HG03064 (cell line): Measurements from ENCODE around the gene FAM174B.

Experiments used
- ATAC-seq: cut with Tn5 transposase; IDR thresholded peaks from one replicate; pipeline ENCODE4 v1.9.1; 2021; ENCODE audit warnings: low read depth; ENCODE audit not compliant: unreplicated experiment

FAM174B gene

DNA sequence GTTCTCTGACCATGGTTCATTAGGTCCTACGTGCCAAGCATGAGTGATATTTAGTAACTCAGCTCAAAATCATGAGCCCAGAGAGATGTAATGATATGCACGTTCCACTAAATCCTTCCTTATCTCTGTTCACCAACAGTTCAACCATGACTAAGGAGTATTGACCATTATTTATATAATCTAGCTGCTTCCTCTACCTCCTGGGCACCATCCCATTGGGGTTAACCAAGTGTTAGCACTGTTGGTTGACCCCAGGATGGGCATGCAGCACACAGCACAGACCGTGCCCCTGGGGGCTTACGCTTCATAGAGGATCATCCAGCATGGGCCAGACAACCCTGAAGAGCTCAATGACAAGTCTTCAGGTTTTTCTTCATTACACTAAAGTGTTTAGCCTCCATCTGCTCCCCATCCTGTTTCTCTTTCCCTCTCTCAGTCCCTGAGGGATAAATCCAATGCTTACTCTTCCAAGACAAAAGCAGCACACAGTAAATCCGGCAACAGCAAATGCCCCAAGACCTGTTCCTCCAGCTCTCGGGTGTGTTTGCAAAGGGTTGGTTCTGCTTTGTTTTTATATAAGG is 10.4 kb downstream of the FAM174B start:
- ATAC-seq = no peak

DNA sequence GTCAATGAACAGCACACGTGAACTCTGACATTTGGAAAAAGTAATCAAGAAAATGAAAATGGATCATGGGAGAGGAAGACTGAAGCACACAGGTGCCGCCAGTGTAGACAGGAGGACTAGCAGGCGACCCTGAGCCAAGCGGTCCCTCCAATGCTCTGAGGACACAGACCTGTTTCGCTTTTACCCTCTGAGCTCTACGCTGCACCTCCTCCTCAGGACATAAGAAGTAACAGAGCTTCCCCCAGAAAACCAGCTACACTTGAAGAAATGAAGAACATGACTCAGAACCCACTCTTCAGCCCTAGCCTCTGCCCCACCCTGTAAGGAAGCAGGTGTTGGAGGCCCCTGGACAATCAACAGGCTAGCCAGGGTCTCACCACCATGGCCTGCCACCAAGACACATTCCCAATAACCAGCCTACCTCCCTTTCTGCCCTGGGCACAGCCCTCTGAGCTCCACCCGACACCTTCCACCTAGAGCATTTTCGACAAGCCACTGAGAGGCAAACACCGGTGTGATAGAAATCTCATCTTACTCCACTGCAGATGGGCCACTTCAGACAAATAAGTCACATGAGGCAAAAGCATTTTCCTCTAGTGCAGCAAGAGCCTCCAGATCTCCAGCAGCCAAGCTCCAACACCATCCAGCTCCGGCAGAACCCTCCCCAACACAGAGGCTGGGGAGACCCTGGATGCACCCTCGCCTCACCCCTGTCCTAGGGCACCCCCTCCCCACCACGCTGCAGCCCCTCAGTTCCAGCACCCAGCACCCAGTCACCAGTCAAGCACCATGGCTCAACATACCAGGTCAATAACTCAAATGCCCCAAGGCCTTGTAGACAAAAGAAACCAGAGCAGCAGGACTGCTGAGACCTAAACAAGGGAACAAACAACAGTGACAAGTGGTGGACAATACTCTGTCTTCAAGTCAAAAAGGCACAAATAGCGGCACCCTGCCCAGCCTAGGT is 11.4 kb downstream of the FAM174B start:
- ATAC-seq = no peak

DNA sequence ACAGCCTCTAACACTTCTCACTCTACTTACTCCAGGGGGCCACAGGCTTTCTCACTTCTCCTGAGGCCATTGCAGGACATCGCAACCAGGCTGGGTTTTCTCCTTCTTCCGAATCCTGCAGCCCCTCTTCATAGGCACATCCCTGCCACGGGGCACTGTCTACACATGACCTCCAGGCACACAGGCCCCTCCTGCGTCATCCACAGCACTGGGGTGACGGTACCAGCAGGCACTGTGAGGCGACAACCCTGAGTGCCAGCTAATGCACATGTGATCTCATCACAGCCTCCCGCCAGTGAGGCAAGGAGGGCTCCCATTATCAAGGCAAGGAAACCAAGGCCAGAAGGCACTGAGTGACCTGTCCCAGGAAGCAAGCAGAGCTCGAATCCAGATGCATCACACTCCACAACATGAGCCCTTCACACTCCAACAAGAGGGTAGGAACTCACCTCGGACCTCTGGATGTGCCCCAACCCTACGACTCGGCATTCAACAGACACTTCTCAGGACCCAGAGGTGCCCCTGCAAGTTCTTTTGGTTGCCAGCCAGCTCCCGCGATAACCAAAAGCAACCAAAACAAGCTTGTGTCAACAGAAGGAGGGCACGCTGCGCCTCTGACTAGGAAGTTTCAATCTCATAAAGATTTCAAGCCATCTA is 16.7 kb downstream of the FAM174B start:
- ATAC-seq = no peak

DNA sequence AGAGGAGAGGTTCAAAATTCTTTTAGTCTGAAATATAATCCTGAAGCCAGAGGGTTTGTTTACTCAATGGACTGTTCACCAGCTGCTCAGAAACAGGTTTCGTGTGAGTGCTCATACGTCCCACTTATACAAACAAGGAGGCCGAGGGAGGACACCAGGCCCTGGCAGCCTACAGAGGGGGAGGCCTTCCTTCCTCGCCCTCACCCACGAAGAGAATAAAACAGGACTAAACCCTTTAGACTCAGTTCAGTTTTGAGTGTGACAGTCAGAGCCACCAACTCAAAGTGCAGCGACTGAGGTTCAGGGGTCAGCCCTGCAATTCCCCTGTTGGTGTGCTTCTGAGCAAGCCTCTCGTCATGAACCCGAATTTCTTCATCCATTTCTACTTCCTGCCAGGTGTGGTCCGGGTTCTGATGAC is 17.3 kb downstream of the FAM174B start:
- no peak for ATAC-seq

DNA sequence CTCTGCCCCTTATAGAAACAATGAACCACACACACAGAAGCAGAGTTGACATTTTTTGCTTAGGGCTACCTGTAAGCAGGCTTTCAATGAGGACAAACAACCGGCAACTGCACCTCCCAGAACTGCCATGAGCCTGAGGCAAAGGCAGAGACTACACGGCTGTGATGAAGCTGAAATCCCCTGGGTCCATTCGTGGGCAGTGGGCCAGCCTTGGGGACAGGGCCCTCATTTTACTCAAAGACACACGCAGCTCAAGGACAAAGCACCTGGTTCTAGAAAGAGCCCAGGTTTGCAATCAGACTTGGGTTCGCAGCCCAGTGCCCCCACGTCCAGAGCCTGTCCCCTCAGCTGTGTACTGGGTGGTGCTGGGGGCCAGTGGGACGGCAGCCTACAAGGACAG is 17.9 kb downstream of the FAM174B start:
- no peak for ATAC-seq

DNA sequence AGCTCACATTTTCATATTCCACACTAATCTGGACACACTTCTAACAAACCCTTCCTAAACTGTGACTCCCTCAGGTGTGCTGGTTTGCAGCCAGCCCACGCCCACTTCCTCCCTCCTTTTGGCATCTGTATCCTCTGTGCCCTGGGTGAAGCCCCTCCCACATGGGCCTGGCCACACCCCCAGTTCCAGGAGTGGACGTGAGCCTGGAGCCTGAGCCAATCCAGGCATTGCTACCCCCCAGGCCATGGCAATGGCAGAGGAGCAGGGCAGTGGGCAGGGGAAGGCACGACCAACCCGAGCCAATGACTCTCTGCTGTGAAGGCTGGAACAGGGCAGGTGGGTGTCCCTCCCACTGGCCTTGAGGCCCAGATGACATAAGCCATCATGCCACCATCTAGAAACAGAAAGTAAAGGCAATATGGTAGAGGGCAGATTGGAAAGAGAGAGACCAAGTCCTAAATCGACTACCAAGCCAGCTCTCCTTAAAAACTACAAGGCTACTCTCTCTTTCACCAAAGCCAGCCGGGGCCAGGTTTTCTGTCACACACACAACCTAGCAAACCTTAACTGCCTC is 18.6 kb downstream of the FAM174B start:
- no peak for ATAC-seq

DNA sequence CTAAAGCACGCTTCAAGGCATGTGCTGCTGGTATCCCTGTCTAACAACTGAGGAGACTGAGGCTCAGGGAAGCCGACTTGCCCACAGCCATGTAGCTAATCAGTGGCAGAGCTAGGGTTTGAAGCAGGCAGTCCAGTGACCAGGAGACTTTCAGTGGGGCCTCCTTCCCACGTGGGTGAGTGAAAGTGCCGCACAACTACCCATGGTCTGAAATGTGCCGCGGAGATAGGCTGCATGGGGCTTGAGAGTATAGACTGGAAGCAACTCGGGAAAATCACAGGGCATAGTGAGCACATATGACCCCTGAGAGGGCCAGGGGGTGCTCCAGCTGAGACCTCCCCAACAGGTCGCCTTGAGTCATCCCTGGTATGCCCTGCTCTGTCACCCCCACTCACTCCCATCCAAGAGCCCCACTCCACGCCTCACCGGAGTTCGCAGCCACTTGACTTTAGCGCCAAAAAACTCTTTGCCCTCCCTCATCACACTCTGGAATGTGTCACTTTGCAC is 19.1 kb downstream of the FAM174B start:
- ATAC-seq = no peak

DNA sequence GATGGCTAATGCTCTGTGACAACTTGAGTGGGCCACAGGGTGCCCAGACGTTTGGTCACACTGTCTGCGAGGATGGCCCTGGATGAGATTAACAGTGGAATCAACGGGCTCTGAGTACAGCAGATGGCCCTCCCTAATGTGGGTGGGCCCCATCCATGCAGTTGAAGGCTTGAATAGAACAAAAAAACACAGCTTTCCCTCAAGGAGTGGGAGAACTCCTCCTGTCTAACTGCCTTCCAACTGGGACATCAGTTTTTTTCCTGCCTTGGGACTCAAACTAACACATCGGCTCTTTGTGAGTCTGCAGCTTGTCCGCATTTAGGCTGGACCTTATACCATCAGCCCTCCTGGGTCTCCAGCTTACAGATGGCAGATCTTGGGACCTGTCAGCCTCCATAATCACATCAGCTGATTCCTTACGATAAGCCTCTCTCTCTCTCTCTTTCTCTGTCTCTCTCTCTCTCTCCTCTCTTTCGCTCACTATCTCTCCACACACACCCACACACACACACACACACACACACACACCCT is 20.8 kb downstream of the FAM174B start:
- no peak for ATAC-seq

DNA sequence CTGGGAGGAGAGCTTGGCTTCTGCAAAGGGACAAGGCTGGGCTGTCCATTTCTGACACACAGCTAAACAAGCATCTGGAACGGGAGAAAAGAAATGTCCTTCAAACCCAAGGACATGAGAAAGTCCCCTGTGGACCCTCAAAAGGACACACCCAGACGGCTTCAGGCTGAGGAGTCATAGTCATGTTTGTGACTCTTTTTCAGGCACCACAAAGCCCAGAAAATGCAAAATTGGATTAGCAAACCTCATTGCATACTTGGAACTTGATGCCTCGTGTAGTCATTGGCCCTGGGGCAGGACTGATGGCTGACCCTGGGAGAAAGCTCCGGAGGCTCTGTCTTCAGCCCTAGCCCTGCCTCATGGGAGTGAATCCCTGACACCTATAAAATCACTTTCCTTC is 21.5 kb downstream of the FAM174B start:
- no peak for ATAC-seq

DNA sequence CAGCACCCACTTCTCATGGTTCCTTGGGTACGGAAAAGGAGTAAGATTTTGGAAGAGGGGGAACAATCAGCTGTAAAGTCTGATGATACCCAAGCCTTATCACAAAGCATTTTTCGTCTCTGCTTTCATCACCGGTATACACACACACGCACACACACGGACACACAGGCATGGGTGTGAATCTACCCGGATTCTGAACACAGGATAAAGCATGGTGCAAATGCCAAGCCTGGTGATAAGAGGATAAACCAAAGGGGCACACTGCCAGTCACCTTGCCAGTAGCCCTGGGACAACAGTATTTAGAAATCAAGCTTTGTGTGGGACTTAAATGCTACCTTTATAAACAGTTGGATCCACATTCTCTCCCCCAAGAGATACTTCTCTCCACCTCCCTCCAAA is 22.2 kb downstream of the FAM174B start:
- no peak for ATAC-seq

DNA sequence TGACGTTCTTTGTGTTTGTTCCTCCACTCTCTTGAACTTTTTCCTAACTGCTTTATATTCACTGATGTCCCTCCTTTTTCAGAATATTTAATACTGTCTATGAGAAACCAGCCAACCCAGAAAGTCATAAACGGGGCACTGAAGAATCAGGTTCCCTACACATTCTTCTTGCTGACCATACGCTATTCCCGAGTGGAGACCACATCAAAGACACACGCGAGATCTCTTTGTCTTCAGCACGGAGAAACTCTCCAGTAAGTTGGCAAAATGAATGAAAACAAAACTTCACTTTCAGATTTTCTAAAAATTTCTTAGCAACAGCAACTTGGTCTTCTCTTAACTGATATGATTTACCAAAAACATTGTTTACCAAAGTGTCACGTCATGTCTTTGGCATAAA is 22.6 kb downstream of the FAM174B start:
- ATAC-seq = no peak

DNA sequence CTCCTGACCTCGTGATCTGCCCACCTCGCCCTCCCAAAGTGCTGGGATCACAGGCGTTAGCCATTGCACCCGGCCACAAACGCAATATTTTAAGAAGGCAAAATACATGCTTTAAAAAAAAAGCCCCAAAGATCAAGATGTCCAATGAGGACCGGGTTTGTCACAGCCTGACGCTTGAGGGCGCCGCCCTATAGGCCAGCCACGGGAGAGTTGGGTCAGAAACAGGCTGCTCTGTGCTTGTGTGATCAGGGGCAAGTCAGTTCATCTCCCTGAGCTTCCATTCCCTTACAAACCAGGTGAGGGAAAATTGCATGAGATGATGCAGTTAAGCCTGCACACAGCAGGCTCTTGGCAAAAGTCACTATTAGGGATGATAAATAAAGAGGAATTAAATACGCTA is 23.9 kb downstream of the FAM174B start:
- no peak for ATAC-seq

DNA sequence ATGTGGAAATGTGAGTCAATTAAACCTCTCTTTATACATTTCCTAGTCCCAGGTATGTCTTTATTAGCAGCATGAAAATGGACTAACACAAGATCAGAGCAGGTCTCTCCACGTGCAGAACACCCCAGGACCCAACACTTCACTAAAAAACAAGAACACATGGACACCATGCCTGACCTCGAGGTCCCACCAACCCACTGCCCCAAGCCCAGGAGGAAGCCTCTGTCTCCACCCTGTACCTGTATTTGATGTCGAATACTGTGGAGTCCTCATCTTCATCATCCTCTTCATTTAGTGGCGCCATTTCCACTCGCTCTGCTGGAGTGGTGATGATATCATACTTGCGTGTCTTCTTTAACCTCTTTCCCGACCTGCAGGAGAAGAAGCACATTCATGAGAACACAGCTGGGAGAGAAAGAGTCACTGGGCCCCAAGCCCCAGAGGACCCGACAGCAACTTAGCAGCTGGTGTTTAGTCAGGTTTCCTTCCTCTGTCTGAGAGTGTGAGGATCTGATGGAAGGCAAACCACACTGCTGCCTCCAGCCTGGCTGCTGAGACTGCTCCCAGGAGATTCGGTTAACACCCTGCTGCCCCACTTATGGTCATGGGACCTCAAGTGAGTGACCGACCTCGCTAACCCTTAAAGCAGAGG is 25.5 kb downstream of the FAM174B start:
- no peak for ATAC-seq

DNA sequence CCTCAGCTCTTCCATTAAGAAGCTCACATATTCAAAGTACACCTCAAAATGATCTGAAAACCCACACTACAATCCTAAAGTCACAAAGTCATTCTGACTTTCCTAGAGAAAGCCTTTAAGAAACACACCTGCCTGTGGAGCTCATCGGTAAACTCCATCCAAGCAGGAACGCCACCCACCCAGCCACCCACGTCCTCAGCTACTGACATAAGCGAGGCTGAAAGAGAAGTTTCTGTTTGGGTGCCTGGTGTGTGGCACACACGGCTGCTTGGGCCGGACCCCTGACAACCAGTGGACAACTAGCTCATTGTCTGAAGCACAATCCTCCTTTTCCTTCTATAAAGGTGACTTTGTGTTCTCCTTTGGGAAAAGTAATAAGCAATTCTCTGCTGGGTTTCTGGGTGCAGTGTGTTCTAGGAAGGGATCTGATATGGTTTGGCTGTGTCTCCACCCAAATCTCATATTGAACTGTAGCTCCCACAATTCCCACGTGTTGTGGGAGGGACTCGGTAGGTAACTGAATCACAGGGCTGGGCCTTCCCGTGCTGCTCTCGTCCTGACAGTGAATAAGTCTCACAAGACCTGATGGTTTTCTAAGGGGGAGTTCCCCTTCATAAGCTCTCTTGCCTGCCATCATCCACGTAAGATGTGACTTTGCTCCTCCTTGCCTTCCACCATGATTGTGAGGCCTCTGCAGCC is 26.1 kb downstream of the FAM174B start:
- no peak for ATAC-seq

DNA sequence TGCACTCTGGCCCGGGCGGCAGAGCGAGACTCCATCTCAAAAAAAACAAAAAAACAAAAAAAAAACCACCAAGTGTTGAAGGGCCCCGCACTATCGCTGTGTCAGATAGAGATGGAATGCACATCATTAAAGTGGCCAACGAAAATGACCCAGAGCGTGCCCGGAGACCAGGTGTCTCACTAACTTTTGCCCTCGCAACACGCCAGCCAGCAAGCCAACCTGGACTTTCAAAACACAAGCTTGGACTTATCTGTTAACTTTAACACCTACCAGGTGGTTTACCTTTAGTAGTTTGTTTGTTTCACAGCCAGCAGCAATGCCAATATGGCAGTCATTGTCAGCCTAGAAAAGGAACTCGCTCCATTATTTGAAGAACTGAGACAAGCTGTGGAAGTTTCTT is 28.6 kb downstream of the FAM174B start:
- ATAC-seq = no peak

DNA sequence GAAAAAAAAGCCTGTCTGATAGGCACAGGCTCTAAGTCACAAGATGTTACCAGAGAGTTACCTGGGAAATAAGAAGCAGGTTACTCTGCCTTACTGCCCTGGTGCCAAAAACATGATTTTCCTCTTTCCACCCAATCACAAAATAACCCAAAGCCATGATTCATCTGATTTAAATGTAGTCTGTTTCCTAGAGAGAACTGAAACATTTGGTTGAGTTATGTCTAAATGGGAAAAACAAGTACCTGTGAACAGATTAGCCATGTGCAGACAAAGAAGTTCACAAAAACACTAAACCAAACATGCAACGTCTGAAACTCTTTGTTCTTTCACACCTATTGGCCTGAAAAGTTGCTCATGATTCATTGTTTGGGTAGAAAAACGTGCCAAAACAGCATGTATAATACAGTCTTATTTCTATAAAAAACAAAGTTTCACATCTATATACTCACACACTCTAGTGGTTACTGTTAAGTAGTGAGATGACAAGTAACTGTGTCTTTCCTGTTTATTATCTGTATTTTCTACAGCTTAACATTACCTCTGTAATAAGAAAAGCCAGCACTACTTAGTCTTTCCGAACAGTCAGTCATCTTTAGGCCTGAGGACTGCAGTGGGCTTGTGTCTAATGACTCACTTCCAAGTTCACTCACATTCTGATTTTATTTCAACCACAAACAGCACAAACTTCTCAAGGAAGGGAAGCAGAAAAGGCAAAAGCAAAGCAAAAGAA is 30.2 kb downstream of the FAM174B start:
- peak; percentile 70 for ATAC-seq

DNA sequence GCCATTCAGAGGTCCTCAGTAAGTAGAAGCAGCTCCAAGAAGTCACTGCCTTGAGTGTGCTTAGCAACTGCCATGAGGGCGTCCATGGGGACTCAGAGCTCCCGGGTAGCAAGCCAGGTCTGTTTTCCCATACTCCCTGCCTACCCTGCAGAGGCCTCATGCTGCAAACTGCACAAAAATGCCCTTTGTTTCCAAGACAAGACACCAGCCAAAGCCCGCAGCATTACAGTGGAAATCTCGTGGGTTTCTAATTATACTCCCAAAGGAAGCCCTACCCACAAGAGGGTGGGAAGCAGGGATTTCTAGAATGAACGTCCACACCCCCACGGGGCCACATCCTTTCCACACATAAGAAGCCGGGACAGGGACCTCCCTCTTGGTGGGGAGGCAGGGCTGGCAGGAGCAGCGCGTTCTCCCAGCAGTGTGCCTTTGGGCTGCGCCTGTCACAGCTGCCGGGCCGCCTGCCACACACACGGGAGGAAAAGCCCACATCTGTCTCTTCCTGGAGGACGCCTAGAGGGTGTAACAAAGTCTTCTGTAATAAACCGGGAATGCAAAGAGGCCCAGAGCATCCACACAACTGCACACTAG is 31.1 kb downstream of the FAM174B start:
- ATAC-seq = no peak

DNA sequence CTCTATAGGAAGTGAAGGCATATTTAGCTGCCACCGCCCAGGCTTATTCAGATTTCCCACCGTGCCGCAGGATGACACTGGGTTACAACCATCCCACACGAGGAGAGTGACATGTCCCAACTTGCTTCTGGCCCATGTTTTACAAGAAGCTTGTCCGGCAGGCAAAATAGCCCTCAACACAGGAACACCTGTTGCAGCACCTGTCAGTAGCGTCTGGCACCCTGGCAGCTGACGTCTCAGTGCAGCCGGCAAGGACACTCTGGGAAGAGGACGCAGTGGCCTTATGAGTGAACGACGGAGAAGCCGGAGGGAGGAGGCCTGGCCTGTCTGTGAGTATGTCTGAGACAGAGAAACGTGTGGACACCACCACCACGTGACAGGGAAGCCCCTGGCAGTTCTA is 32.1 kb downstream of the FAM174B start:
- ATAC-seq = no peak
